ENCODE results near the gene ETS1.

Gene ETS1

GRCh38 chr11:128482092-128482491 is 105.3 kb downstream of the ETS1 start:
- DNase-seq (ENCODE audit: low read depth): no peak

GRCh38 chr11:128481135-128481534 is 106.2 kb downstream of the ETS1 start:
- DNase-seq (ENCODE audit: low read depth): no peak

DNA sequence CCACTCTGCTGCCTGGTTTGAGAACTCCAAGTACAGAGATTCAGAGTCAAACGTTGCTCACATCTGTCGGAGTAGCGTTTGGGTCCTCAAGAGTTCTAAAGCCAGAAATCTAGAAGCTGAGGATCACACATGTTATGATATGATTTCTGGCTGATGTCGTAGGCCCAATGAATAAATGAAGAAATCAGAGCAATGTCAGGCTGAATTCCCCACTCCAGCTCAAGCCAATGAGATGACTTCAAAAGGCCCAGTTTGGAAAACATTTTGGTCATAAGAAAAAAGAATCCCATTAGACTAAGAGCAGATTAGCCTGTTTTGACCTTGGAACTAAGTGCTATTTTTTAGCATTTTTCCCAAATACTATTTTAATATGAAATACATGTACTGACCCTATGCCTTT is 106.7 kb downstream of the ETS1 start:
- DNase-seq (ENCODE audit: low read depth): no peak

DNA sequence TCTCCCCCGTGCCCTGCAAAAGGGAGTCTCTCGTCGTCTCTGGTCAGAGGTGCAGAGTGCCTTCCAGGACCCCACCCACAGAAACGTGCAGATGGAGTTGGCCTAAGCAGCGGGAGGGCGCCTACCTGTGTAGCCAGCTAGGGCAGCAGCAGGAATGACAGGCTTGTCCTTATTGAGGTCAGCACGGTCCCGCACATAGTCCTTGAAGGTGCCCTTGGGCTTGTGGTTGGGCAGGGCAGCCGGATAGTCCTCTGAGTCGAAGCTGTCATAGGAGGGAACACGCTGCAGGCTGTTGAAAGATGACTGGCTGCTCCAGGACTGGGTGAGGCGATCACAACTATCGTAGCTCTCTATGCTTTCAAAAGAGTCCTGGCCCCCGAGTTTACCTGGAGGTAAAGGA is 107.3 kb downstream of the ETS1 start:
- DNase-seq (ENCODE audit: low read depth): no peak

GRCh38 chr11:128479144-128479543 is 108.2 kb downstream of the ETS1 start:
- DNase-seq (ENCODE audit: low read depth): no peak

- no peak for DNase-seq (ENCODE audit: low read depth)
Observed at GRCh38 chr11:128478305-128478704, 109.1 kb downstream of the ETS1 start.

DNA sequence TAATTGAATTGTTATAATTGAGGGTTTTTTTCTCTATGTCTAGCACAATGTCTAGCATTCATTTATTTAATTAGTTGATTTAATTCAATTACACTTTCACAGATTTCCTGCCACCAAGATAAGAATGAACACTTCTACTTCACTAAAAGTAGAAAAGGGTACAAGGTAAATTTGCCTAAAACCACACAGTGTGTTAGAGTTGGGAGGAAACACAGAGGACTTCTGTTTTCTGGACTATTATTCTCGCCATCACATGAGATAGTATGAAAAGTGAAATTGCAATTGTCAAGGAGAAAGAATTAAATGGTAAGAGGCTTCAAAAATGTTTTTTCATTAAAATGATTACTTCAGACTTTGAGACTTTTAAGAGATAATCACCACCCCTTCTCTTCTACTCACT is 109.5 kb downstream of the ETS1 start:
- no peak for DNase-seq (ENCODE audit: low read depth)

GRCh38 chr11:128477278-128477677 is 110.1 kb downstream of the ETS1 start:
- no peak for DNase-seq (ENCODE audit: low read depth)

DNA sequence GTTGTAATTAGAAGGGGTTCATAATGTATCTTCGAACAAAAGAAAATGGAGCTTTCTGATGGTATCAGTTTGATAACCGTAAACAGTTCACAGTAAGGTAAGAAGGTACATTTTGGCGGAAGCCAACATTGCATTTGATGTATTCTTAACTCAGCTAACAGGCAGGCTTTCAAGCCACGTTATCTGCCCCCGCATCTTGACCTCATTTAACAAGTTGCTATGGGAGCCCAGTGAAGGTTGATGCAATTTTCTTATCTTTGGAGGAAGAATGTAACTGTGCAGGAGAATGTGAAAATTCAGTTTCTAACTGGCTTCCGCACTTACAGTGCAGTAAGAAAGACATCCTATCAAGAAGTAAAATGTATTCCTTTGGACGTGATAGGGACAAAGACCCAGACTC is 110.6 kb downstream of the ETS1 start:
- peak; percentile 61 for DNase-seq (ENCODE audit: low read depth)

- DNase-seq (ENCODE audit: low read depth): no peak
Observed at GRCh38 chr11:128476049-128476448, 111.3 kb downstream of the ETS1 start.

GRCh38 chr11:128474036-128474874 is 113.1 kb downstream of the ETS1 start:
- DNase-seq (ENCODE audit: low read depth): no peak

DNA sequence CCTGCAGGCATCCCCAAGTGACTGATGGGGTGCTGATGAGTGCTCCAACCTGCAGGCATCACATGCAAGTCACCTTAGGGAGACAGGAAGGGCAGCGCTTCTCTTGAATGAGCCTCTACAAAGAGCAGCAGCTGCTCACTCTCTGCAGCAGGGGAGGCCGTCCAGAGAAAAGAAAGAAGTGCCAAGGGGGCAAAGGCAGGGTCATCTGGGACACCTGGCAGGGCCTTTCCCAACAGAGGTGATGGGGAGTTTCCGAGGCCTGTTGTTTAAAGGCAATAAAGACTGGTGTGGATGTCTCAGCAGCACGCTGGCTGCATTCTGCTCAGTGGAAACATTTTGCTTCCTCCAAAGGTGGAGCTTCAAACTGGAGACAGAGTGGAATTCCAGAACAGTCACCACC is 113.7 kb downstream of the ETS1 start:
- no peak for DNase-seq (ENCODE audit: low read depth)

DNA sequence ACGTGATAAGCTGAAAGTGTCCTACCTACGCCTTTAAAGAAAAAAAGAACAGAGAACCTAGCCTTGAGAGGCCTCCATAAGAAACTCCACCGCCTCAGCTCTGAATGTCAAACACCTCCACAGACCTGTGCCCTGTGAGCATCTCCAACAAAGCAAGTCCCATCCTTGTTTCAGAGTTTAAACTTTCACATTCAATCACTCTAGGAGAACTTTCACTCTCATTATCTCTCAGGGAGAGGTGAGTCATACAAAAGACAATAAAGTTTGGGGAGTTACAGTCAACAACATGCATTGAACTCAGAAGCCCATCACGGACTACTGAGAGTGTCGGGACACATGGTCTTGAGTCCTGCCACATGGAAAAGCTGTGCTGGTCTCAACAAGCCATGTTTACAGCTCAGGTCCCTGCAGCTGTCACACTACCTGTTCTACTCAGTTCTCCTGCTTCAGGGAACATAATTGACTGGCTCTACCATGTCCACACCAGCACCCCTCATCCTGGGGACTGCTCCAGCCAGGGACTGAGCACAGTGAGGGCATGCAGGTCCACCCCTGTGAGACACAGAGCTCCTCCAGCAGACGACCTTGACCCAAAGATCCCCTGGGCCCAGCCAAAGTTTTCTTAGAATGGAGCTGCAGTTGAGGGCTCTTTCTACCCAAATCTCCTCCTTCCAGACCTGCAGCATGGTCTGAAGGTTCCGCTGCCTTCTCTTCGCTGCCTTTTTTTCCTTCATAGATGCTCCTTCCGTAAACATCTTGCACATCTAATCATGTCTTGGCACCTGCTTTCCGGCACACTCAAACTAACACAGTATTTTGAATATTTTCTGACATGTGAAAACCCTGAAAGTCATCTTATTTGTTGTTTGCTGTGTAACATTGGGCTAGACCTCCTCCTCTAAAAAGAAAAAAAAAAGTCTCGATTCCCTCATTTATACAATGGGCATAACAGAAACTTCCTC is 114.9 kb downstream of the ETS1 start:
- DNase-seq (ENCODE audit: low read depth): no peak

GRCh38 chr11:128471138-128471661 is 116.2 kb downstream of the ETS1 start:
- no peak for DNase-seq (ENCODE audit: low read depth)

DNA sequence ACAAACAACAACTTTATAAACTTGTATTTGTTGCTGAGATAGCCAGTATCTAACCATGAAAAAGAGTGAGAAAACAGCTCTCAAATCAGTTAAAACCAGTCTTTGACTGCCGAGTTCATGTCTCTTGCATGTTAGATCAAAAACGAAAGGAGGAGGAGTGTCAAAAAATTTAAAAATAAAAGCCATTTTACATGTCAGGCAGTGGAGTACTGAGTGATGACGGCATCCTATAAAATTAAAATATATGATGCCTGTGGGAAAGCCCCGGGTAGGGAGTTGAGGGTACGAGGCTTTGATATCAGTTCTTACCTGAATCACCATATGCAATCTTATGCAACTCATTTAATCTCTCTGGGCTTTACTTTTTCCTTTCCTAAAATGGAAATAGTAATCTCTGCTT is 117.3 kb downstream of the ETS1 start:
- DNase-seq (ENCODE audit: low read depth): no peak

GRCh38 chr11:128469220-128469619 is 118.1 kb downstream of the ETS1 start:
- DNase-seq (ENCODE audit: low read depth): no peak

GRCh38 chr11:128468111-128468510 is 119.2 kb downstream of the ETS1 start:
- no peak for DNase-seq (ENCODE audit: low read depth)

DNA sequence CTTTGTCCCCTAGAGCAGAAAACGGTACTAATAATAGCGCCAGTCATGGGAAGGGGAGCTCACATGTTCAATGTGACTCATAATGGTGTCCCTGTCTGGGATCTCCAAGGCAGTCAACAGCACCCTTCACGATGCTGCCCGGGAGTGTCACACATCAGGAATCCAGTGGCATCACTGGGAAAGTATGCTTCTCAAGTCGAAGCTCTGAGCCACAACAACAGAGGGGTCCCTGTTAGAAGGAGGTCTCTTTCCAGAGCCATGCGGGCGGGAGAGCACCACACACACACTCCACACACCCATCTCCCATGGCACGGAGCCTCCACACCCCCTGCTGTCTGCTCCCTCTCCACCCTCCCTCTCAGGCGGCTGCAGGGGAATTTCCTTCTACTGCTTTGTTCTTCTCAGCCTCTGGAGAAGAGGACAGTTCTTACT is 119.7 kb downstream of the ETS1 start:
- DNase-seq (ENCODE audit: low read depth): no peak

DNA sequence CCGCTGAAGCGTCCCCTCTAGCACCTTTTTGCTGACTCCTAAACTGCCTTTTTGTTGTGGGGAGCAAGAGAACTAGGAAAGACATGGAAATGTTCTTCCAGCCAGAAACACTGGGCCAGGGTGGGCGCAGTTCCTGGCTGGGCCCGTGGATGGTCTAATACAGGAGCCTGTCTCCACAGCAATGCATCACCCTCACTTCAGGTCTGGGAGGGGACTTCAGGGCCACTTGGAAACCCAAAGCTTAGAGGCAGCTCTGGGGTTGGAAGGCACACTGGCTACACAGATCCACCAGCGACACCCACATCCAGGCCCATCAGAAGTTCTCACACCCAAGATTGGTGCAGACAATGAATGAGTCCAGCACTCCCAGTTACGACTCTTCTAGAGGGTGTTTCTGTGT is 120.3 kb downstream of the ETS1 start:
- no peak for DNase-seq (ENCODE audit: low read depth)

- no peak for DNase-seq (ENCODE audit: low read depth)
Observed at GRCh38 chr11:128465946-128466705, 121.2 kb downstream of the ETS1 start.

DNA sequence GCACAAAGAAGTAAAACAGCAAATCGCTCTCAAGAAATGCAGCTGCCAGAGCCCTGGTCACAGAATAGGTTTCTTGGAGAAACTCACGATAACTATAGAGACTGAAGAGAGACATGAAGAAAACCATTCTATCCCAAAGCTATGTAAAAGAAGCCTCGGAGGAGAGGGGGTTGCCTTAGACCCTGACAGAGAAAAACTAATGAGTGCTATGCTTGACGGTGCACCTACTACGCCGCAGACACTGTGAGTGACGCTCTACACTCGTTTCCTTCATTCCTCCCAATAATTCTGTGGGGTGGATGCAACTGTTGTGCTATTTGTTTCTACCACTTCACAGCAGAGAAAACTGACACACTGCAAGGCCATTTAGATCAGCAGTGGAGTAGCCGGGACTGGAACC is 121.8 kb downstream of the ETS1 start:
- no peak for DNase-seq (ENCODE audit: low read depth)

DNA sequence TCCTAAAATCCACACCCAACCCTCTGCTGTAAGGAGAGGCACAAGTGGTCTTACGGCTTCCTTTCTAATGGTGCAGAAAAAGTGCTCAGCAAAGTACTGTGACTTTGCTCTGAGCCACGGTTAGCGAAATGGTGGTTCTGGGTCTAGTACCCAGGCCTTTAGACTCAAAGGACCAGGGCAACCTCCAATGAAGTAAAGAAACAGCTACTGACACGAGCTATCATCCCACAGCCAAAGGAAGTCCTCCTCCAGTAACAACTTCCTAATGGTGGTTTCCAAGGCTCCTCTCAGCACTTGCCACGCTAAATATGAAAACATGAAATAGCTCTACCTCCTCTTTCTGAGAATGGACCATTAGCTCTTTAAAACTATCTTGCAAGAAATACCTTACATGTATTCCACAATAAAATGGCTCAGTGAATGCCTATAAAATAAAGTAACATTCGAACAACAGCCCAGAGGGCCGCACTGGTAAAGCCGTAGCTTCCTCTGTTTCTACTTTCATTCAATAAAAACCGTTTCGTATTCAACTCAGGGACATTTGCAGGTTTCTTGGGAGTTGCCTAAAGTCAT is 122.4 kb downstream of the ETS1 start:
- DNase-seq (ENCODE audit: low read depth): no peak
